Peyer's patch (tissue), 4 donors: ENCODE results near the gene KCNIP3. TPM values are rescaled to one million over a fixed set of nuclear protein-coding genes. Genes with fewer than 3 reads are reported as not detected.

Source experiments
- DNase-seq, 3 donors: peaks; one replicate each; pipeline ENCODE4 v3.0.0-alpha.2; 2017 to 2019
- H3K27ac ChIP-seq, 4 donors: fragments of 200-600 bp; sonication (generic); one replicate each; pipeline ENCODE4 v1.5.1; 2016 to 2019
- H3K27me3 ChIP-seq, 2 donors: fragments of 200-600 bp; sonication (generic); one replicate each; pipeline ENCODE4 v1.5.1; 2019
- H3K36me3 ChIP-seq, 3 donors: fragments of 200-600 bp; sonication (generic); one replicate each; pipeline ENCODE4 v1.5.1; 2016 to 2019
- H3K4me1 ChIP-seq, 4 donors: fragments of 200-600 bp; sonication (generic); one replicate each; pipeline ENCODE4 v1.5.1; 2016 to 2019
- H3K4me3 ChIP-seq, 4 donors: fragments of 200-600 bp; sonication (generic); 1 replicate in 3 of 4; 2 replicates in 1 of 4; pipeline ENCODE4 v1.5.1; 2016 to 2019; ENCODE audit warnings: mild to moderate bottlenecking in 1 of 4
- H3K9me3 ChIP-seq, 4 donors: fragments of 200-600 bp; sonication (generic); one replicate each; pipeline ENCODE4 v1.5.1; 2016 to 2019; ENCODE audit warnings: mild to moderate bottlenecking in 1 of 4
- CTCF ChIP-seq, 6 experiments: fragments of 450-650 bp in 4 of 6; fragments of 200-600 bp in 2 of 6; sonication (generic) in 1 of 6; IDR thresholded peaks; one replicate each; pipeline ENCODE4 v1.5.1; 2017 to 2019; ENCODE audit warnings: antibody characterized with exemption in 6 of 6, mild to moderate bottlenecking in 3 of 6, moderate library complexity in 1 of 6
- POLR2A ChIP-seq, 2 donors: fragments of 450-650 bp; IDR thresholded peaks; one replicate each; pipeline ENCODE4 v1.5.1; 2017; ENCODE audit warnings: antibody characterized with exemption in 2 of 2, mild to moderate bottlenecking in 2 of 2, moderate library complexity in 2 of 2
- total RNA-seq, 4 donors: library from RNA; depleted of rRNA; stranded (reverse); fragments of >200 nt; gene quantifications; one replicate each; pipeline ENCODE4 v1.1.0, GENCODE V29; 2016

The KCNIP3 gene
- total RNA-seq, 4 donors from 2014 or later, result 4.9 to 11.4 (median 7.2) TPM

GRCh38 chr2:95334916-95335641 is 37.9 kb downstream of the KCNIP3 start:
- no peaks in the 10 kb centered on the region for H3K4me1 ChIP-seq
- H3K27me3 ChIP-seq, result no peaks in the 10 kb centered on the region
- H3K9me3 ChIP-seq, result no peaks in the 10 kb centered on the region
- no peaks in the 10 kb centered on the region for H3K36me3 ChIP-seq
- no peak overlapping the region for H3K27ac ChIP-seq
- no peak overlapping the region for H3K4me3 ChIP-seq
- DNase-seq, result no peak
- TF ChIP-seq POLR2A (IDR thresholded peaks at IDR 0.05) (no peak), CTCF (IDR thresholded peaks at IDR 0.05) (no peak)

- H3K27me3 ChIP-seq, result no peaks in the 10 kb centered on the region
- no peaks in the 10 kb centered on the region for H3K4me1 ChIP-seq
- DNase-seq, result no peak
- no peak for TF ChIP-seq POLR2A (IDR thresholded peaks at IDR 0.05)
- no peak for TF ChIP-seq CTCF (IDR thresholded peaks at IDR 0.05)
- H3K9me3 ChIP-seq, result no peaks in the 10 kb centered on the region
- H3K36me3 ChIP-seq, result no peaks in the 10 kb centered on the region
- H3K27ac ChIP-seq, result no peak overlapping the region
- no peak overlapping the region for H3K4me3 ChIP-seq
Measured at GRCh38 chr2:95336406-95336805, 39.3 kb downstream of the KCNIP3 start.

- no peak for TF ChIP-seq POLR2A (IDR thresholded peaks at IDR 0.05)
- TF ChIP-seq CTCF (IDR thresholded peaks at IDR 0.05), result no peak
- H3K27ac ChIP-seq, result no peak overlapping the region
- no peak overlapping the region for H3K4me3 ChIP-seq
- H3K4me1 ChIP-seq, result no peaks in the 10 kb centered on the region
- no peaks in the 10 kb centered on the region for H3K27me3 ChIP-seq
- no peaks in the 10 kb centered on the region for H3K9me3 ChIP-seq
- no peak for DNase-seq
- no peaks in the 10 kb centered on the region for H3K36me3 ChIP-seq
Measured at GRCh38 chr2:95337829-95338228, 40.7 kb downstream of the KCNIP3 start.

GRCh38 chr2:95342556-95343320 is 45.6 kb downstream of the KCNIP3 start:
- Histone ChIP-seq H3K4me3 (no peak overlapping the region), H3K27me3 (no peaks in the 10 kb centered on the region), H3K4me1 (peaks cover 0 to 13% (median 6%) of the 10 kb centered on the region in 4 donors), H3K9me3 (no peaks in the 10 kb centered on the region), H3K27ac (no peak overlapping the region), H3K36me3 (no peaks in the 10 kb centered on the region)
- DNase-seq, result peak in 2 of 3 donors; percentile 19 to 32
- TF ChIP-seq CTCF (IDR thresholded peaks at IDR 0.05) (no peak), POLR2A (IDR thresholded peaks at IDR 0.05) (no peak)

- peak in 1 of 3 donors; percentile 29 for DNase-seq
- H3K27ac ChIP-seq, result no peak overlapping the region
- no peak overlapping the region for H3K4me3 ChIP-seq
- peaks cover 0 to 13% (median 6%) of the 10 kb centered on the region in 4 donors for H3K4me1 ChIP-seq
- no peaks in the 10 kb centered on the region for H3K27me3 ChIP-seq
- no peaks in the 10 kb centered on the region for H3K36me3 ChIP-seq
- no peaks in the 10 kb centered on the region for H3K9me3 ChIP-seq
- no peak for TF ChIP-seq POLR2A (IDR thresholded peaks at IDR 0.05)
- no peak for TF ChIP-seq CTCF (IDR thresholded peaks at IDR 0.05)
Measured at GRCh38 chr2:95343429-95344214, 46.5 kb downstream of the KCNIP3 start.
